DND-41 (cell line): ENCODE measurements around the gene HECA.

Experiments
- CTCF ChIP-seq: IDR thresholded peaks from 2 replicates; pipeline ENCODE4 v1.5.1; 2012; ENCODE audit warnings: borderline replicate concordance, low read length, moderate library complexity, mild to moderate bottlenecking; ENCODE audit not compliant: poor library complexity, severe bottlenecking; ENCODE audit errors: extremely low read depth
- EZH2 ChIP-seq: IDR thresholded peaks from 3 replicates; pipeline ENCODE4 v1.6.1; 2012; ENCODE audit warnings: borderline replicate concordance, low read depth, mild to moderate bottlenecking, moderate library complexity, low read length, inconsistent platforms; ENCODE audit not compliant: severe bottlenecking

- TF ChIP-seq CTCF (no peak), EZH2 (no peak)
These were observed 38.9 kb downstream of the HECA start for GRCh38 chr6:139173822-139174221.
